NCI-H2171 (cell line): ENCODE results near the gene DLGAP4.
"Not testable (repeated sequence)": the region's sequence is repeated elsewhere in the genome, so short reads cannot be mapped to it uniquely, and the experiment has no call there.

Source experiments
- DNase-seq: peaks from one replicate; lab custom pipeline; 2025; lab: John Stamatoyannopoulos, UW

The DLGAP4 gene

DNA sequence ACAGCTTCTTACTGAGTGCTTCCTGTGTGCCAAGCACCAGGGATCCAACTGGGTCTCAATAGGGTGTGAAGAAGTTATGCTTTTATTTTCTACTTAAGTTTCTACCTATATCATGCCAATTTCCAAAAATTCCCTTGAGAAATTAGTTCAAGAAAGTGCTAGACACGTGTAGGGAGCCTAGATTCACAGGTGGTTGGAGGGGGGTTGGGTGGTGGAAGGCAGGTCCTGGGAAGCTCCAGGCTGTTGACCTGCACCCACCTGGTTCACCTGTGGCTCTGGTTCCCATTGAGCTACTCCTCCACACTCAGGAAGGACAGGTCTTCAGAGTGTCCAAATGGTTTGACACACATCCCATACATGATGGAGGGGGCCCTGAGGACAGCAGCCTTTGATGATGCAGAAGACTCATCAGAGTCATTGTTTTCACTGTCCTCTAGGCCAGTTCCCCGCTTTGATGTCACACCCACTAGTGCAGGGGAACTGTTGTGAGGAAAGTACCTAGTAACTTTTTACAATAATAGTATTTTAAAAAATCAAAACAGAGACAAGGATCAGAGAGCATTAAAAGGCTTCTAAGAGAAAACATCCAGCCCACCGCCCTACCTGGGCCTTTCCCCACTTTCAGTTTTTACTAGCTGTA lies 195.3 kb downstream of the DLGAP4 start:
- DNase-seq = no peak

GRCh38 chr20:36504295-36504694 lies 198.2 kb downstream of the DLGAP4 start:
- DNase-seq = no peak

DNA sequence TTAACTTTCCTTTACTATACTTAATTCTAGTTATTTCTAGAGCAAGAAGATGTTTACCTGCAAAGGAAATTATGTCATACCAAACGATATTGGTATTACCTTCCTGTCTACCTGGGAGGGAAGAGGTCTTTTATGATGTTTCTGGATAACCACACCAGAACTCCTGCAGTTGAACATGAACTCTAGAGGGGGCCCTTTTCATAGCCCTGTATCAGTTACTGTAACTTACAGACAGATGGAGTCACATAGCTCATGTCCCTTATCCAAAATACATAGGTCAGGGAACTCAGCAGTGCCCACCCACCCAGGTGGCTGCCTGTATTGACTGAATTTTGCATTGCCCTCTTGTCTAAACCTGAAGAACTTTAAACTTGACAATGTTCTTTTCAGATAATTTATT lies 200.1 kb downstream of the DLGAP4 start:
- DNase-seq = peak; percentile 23

DNA sequence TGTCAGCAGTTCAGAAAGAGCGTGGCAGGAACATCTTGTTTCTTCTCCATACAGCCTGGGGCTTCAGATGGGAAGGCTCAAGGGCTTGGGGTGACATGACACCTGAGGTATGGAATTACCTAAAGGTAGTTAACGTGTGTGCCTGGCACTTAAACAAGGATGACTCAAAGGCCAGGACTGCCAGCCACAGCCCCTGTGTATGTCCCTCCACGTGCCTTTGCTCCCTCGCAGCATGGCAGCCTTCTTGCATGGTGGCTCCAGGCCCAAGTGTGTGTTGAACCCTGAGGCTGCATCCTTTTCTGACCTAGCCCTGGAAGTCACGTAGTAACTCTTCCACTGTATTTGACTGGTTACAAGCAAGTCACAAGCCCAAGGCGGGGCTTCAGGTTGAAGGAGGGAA lies 201.6 kb downstream of the DLGAP4 start:
- no peak for DNase-seq

DNA sequence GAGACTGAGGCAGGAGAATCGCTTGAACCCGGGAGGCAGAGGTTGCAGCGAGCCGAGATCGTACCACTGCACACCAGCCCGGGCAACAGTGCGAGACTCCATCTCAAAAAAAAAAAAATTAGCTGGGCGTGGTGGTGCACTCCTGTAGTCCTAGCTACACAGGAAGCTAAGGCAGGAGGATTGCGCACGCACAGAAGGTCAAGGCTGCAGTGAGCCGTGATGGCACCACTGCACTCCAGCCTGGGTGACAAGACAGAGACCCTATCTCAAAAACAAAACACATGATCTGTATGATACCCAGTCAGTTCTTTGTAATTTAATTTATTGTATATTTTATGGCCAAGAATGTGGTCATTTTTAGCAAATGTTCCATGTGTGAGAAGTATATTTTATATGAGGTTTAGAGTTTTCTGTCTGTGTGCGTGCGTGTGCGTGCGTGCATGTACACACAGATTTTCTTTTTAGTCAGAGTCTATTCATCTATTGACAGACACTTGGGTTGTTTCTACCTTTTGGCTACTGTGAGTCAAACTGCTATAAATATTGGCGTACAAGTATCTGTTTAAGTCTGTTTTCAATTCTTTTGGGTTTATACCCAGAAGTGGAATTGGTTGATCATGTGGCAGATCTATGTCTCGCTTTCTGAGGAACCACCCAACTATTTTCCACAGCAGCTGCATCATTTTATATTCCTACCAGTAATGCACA lies 213.0 kb downstream of the DLGAP4 start:
- DNase-seq = no peak

DNA sequence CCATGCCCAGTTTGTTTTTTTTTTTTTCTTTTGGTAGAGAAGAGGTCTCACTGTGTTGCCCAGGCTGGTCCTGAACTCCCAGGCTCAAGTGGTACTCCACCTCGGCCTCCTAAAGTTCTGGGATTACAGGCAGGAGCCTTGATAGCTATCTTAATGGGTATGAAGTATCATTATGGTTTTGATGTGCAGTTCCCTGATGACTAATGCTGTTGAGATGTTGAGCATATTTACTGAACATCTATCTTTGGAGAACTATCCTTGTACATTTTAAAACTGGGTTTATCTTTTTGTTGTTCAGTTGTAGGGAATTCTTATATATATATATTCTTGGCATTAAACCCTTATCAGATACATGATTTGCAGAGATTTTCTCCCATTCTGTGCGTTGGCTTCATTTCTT lies 213.8 kb downstream of the DLGAP4 start:
- no peak for DNase-seq

DNA sequence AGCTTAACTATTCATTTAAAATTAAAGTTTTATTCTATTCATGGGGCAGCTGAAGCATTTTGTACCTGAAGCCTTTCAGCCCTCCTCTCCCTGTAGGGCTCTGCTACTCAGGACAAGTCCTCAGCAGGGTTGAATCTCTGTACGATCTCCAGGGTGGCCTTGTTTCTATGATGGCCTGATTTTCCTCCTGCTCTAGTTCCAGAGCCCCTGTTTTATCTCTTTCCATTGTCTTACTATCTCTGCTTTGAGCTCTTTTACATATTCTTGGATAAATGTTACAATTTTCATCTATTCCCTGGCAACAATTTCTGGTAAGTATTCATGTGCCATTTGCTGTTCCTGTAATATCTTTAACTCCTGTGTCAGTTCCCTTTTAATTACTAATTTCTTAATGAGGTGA lies 215.4 kb downstream of the DLGAP4 start:
- DNase-seq = no peak

DNA sequence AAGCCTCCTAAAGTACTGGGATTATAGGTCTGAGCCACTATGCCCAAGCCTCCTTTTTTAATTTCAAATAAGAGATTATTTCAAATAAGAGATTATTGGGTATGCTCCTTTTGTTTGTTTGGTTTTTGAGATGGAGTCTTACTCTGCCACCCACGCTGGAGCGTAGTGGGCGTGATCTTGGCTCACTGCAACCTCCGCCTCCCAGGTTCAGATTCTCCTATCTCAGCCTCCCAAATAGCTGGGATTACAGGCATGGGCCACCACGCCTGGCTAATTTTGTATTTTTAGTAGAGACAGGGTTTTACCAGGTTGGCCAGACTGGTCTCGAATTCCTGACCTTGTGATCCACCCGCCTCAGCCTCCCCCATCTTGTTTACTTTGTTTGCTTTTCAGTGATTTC lies 216.3 kb downstream of the DLGAP4 start:
- DNase-seq = not testable (repeated sequence)

DNA sequence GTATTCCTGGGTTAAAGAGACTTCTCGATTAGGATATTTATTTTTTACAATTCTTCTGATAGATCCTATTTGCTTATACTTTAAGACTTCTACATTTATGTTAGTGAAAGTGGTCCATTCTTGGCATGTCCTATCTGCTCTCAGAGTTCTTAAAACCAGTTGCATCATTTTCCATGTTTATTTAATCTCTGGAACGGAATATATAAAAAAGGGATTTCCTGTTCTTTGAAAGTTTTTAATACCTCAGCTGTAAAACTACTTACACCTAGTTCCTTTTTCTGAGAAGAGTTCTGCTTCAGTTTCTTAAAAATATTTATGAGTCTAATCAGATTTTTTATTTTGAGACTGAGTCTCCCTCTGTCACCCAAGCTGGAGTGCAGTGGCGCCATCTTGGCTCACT lies 217.2 kb downstream of the DLGAP4 start:
- no peak for DNase-seq

GRCh38 chr20:36525620-36526365 lies 219.7 kb downstream of the DLGAP4 start:
- no peak for DNase-seq

DNA sequence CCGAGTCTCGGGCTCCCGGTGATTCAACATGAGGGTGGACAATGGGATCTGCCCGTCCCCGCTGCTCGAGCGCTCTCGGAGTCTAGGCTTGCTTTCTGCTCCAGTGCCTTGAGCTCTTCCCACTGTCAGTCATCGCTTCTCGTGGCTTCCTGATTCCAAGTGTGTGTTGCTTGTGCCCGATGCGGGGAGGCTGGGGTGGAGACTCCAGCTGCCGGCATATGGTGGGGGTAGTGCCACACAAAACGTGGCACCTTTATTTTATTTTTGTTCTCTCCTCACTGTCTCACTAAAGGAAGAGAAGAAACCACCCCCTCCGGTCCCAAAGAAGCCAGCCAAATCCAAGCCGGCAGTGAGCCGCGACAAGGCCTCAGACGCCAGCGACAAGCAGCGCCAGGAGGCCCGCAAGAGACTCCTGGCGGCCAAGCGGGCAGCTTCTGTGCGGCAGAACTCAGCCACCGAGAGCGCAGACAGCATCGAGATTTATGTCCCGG lies 220.4 kb downstream of the DLGAP4 start:
- DNase-seq = no peak

DNA sequence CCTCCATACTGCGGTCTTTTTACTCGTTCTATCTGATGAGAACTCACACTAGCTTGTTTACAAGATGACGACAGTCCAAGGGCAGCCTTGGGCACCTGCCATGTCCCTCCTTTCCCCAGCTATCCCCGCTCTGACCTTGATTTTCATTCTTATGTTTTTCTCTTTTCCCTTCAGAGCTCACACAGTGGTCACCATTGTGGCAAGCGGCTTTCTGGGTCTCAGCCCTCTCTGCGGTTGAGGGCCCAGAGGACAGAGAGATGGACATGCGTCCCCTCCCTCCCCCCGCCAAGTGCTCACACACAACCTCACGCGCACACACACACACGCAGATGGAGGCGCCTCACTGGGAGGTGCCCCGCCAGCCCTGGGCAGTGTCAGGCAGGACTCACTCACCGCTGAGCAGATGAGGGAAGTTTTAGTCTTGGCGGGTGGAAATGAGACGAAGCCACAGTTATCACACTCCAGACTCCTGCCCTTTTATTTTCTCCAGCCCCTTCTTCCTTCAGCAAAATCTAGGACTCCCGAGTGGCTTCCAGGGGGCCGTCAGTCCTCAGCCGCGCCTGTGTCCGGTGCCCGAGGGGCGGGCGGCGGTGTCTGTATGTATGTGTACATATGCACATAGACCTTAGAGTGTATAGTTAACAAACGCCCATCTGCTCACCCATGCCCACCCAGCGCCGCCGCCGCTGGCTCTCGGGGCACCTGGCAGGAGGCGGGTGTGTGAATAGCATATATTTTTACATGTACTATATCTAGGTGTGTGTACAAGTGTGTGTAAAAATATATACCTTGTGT lies 221.4 kb downstream of the DLGAP4 start:
- no peak for DNase-seq

- DNase-seq = peak; percentile 64
These were observed 222.2 kb downstream of the DLGAP4 start for GRCh38 chr20:36528176-36528874.

- peak; percentile 62 for DNase-seq
These were observed 222.8 kb downstream of the DLGAP4 start for GRCh38 chr20:36528875-36529417.

DNA sequence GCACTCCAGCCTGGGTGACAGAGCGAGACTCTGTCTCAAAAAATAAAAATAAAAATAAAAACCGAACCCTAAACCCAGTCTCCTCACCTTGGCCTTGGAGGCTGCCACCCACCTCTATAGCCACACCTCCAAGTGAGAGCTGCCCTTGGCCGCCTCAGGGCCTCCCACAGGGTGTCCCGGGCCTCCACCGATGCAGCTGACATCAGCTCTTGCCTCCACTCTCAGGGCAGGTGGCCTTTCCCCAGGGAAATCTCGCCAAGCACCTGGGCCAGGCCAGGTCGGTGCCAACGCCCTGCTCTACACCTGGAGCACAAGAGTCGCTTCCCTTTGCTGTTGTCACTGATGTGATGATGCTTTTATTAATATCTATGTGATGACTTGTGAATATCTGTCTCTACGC lies 226.2 kb downstream of the DLGAP4 start:
- peak; percentile 64 for DNase-seq

GRCh38 chr20:36532822-36533221 lies 226.7 kb downstream of the DLGAP4 start:
- DNase-seq = no peak

DNA sequence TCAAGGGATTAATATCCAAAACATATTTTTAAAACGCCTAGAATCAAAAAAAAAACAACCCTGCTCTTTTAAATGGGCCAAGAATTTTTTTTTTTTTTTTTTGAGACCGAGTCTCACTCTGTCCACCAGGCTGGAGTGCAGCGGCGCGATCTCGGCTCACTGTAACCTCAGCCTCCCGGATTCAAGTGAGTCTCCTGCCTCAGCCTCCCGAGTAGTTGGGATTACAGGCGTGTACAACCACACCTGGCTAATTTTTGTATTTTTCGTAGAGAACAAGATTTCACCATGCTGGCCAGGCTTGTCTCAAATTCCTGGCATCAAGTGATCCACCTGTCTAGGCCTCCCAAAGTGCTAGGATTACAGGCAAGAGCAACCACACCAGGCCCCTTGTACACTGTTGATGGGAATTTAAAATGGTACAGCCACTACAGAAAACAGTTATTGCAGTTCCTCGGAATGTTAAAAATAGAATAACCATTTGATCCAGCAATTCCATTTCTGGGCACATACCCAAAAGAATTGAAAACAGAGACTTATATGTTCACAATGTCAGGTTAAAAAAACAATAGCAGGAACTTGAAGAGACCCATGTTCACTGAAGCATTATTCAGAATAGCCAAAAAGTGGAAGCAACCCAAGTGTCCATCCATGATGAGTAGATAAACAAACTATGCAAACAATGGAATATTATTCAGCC lies 232.0 kb downstream of the DLGAP4 start:
- no peak for DNase-seq

- DNase-seq = no peak
These were observed 234.5 kb downstream of the DLGAP4 start for GRCh38 chr20:36540551-36541211.

GRCh38 chr20:36541227-36541767 lies 235.2 kb downstream of the DLGAP4 start, which contains the start of gene MYL9:
TSS of gene MYL9 (plus strand) at chr20:36541519. CDS start at chr20:36544885, 3,366 bp downstream.
- DNase-seq = no peak
